ENCODE measurements around the gene PDLIM1. TPM values are rescaled to one million over a fixed set of nuclear protein-coding genes. Genes with fewer than 3 reads are reported as not detected.

PDLIM1 gene
- polyA plus RNA-seq, 3 donors, result 1.9 to 5.2 (median 4.8) TPM

- Histone ChIP-seq H3K27ac (ENCODE audit: low read depth in 1 of 2, low read length in 2 of 2) (no peak overlapping the region), H3K27me3 (ENCODE audit: control insufficient read depth in 2 of 2, insufficient read depth in 2 of 2, low read length in 2 of 2) (no peaks in the 10 kb centered on the region), H3K9ac (ENCODE audit: insufficient read depth, low read length, poor library complexity, severe bottlenecking) (no peak overlapping the region), H3K4me1 (ENCODE audit: control insufficient read depth in 1 of 2, insufficient read depth in 2 of 2, low read length in 2 of 2) (no peaks in the 10 kb centered on the region), H3K79me2 (ENCODE audit: insufficient read depth, low read length) (no peaks in the 10 kb centered on the region), H4K20me1 (ENCODE audit: insufficient read depth, low read length) (no peaks in the 10 kb centered on the region), H3K36me3 (replicated peaks in 1 of 2; ENCODE audit: control insufficient read depth in 1 of 2, insufficient read depth in 2 of 2, low read length in 2 of 2) (no peaks in the 10 kb centered on the region), H3K4me2 (replicated peaks; ENCODE audit: extremely low read depth, low read length, poor library complexity, severe bottlenecking) (no peak overlapping the region), H3K9me3 (replicated peaks in 1 of 2; ENCODE audit: control insufficient read depth in 1 of 2, insufficient read depth in 1 of 2, low read length in 2 of 2) (no peaks in the 10 kb centered on the region), H2AFZ (ENCODE audit: insufficient read depth, low read depth, low read length, poor library complexity, severe bottlenecking) (no peak overlapping the region), H3K4me3 (replicated peaks in 1 of 3; ENCODE audit: low read depth in 2 of 3, low read length in 3 of 3) (no peak overlapping the region)
- Mint-ChIP-seq H3K36me3 (no peaks in the 10 kb centered on the region), H3K4me3 (no peak overlapping the region), H3K27me3 (ENCODE audit: low read depth in 3 of 3) (peaks cover 0 to 3% (median 2%) of the 10 kb centered on the region in 3 donors), H3K4me1 (no peaks in the 10 kb centered on the region), H3K9me3 (peaks cover 0 to 7% (median 3%) of the 10 kb centered on the region in 7 donors), H3K27ac (no peak overlapping the region)
- WGBS (ENCODE audit: insufficient coverage), result 100% methylated on average over 2 of the region's 3 CpGs
- intact Hi-C loops (cut with micrococcal nuclease), result no loop called here
- no peak for DNase-seq
- no peak for TF ChIP-seq CTCF (IDR thresholded peaks at IDR 0.05)
Measured at GRCh38 chr10:95254629-95255028, 36.2 kb downstream of the PDLIM1 start.

GRCh38 chr10:95253686-95254085, 37.1 kb downstream of the PDLIM1 start:
- no peak for TF ChIP-seq CTCF (IDR thresholded peaks at IDR 0.05)
- Histone ChIP-seq H3K36me3 (replicated peaks in 1 of 2; ENCODE audit: control insufficient read depth in 1 of 2, insufficient read depth in 2 of 2, low read length in 2 of 2) (no peaks in the 10 kb centered on the region), H3K27me3 (ENCODE audit: control insufficient read depth in 2 of 2, insufficient read depth in 2 of 2, low read length in 2 of 2) (no peaks in the 10 kb centered on the region), H4K20me1 (ENCODE audit: insufficient read depth, low read length) (no peaks in the 10 kb centered on the region), H3K9me3 (replicated peaks in 1 of 2; ENCODE audit: control insufficient read depth in 1 of 2, insufficient read depth in 1 of 2, low read length in 2 of 2) (no peaks in the 10 kb centered on the region), H3K79me2 (ENCODE audit: insufficient read depth, low read length) (no peaks in the 10 kb centered on the region), H2AFZ (ENCODE audit: insufficient read depth, low read depth, low read length, poor library complexity, severe bottlenecking) (no peak overlapping the region), H3K4me2 (replicated peaks; ENCODE audit: extremely low read depth, low read length, poor library complexity, severe bottlenecking) (no peak overlapping the region), H3K27ac (ENCODE audit: low read depth in 1 of 2, low read length in 2 of 2) (no peak overlapping the region), H3K4me1 (ENCODE audit: control insufficient read depth in 1 of 2, insufficient read depth in 2 of 2, low read length in 2 of 2) (no peaks in the 10 kb centered on the region), H3K9ac (ENCODE audit: insufficient read depth, low read length, poor library complexity, severe bottlenecking) (no peak overlapping the region), H3K4me3 (replicated peaks in 1 of 3; ENCODE audit: low read depth in 2 of 3, low read length in 3 of 3) (no peak overlapping the region)
- intact Hi-C loops (cut with micrococcal nuclease), result no loop called here
- Mint-ChIP-seq H3K4me3 (no peak overlapping the region), H3K9me3 (peaks cover 0 to 7% (median 3%) of the 10 kb centered on the region in 7 donors), H3K27me3 (ENCODE audit: low read depth in 3 of 3) (peaks cover 0 to 3% (median 2%) of the 10 kb centered on the region in 3 donors), H3K27ac (no peak overlapping the region), H3K4me1 (peaks cover 4% of the 10 kb centered on the region), H3K36me3 (no peaks in the 10 kb centered on the region)
- DNase-seq, result no peak
- no CpG with 5 or more reads among the region's 2 CpGs for WGBS (ENCODE audit: insufficient coverage)

Data from CD14-positive monocyte (primary cell).